Effector memory CD4-positive, alpha-beta T cell (primary cell): ENCODE measurements around the gene NDRG3.
"Not testable (repeated sequence)": the region's sequence is repeated elsewhere in the genome, so short reads cannot be mapped to it uniquely, and the experiment has no call there.

Experiments
- DNase-seq, 3 donors: peaks; one replicate each; pipeline ENCODE4 v3.0.0-alpha.2; 2020
- H3K27ac ChIP-seq: 2 replicates; pipeline ENCODE4 v1.7.0; 2013; ENCODE audit warnings: mild to moderate bottlenecking, low read length, moderate library complexity; ENCODE audit not compliant: insufficient read depth, poor library complexity, severe bottlenecking
- H3K27me3 ChIP-seq: replicated peaks from 2 replicates; pipeline ENCODE4 v1.7.0; 2013; ENCODE audit warnings: mild to moderate bottlenecking, low read length; ENCODE audit not compliant: insufficient read depth, control insufficient read depth, poor library complexity, severe bottlenecking
- H3K36me3 ChIP-seq: 2 replicates; pipeline ENCODE4 v1.7.0; 2013; ENCODE audit warnings: mild to moderate bottlenecking, low read length, moderate library complexity; ENCODE audit not compliant: control insufficient read depth, insufficient read depth
- H3K4me1 ChIP-seq: 2 replicates; pipeline ENCODE4 v1.7.0; 2013; ENCODE audit warnings: low read length, mild to moderate bottlenecking; ENCODE audit not compliant: control insufficient read depth, insufficient read depth, poor library complexity, severe bottlenecking
- H3K4me3 ChIP-seq: 2 replicates; pipeline ENCODE4 v1.7.0; 2013; ENCODE audit warnings: low read length, low read depth, mild to moderate bottlenecking; ENCODE audit not compliant: insufficient read depth, poor library complexity, severe bottlenecking
- H3K9me3 ChIP-seq: 2 replicates; pipeline ENCODE4 v1.7.0; 2013; ENCODE audit warnings: mild to moderate bottlenecking, low read length, moderate library complexity; ENCODE audit not compliant: control insufficient read depth

The NDRG3 gene

DNA sequence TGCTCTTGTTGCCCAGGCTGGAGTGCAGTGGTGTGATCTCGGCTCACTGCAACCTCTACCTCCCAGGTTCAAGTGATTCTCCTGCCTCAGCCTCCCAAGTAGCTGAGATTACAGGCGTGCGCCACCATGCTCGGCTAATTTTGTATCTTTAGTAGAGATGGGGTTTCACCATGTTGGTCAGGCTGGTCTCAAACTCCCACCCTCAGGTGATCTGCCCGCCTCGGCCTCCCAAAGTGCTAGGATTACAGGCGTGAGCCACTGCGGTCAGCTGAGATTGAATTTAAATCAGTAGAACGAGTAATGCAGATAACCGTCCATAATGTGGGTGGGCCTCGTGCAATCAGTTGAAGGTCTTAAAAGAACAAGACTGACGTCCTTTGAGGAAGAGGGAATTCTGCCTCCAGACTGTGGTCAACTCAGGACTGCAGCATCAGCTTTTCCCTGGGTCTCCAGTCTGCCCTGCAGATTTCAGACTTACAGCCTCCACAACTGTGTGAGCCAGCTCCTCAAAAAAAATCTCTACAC is 107.0 kb downstream of the NDRG3 start:
- not testable (repeated sequence) for DNase-seq, H3K27ac ChIP-seq, H3K9me3 ChIP-seq, H3K4me3 ChIP-seq, H3K27me3 ChIP-seq
- Histone ChIP-seq H3K4me1 (peaks cover 22% of the 10 kb centered on the region), H3K36me3 (peaks cover 52% of the 10 kb centered on the region)

DNA sequence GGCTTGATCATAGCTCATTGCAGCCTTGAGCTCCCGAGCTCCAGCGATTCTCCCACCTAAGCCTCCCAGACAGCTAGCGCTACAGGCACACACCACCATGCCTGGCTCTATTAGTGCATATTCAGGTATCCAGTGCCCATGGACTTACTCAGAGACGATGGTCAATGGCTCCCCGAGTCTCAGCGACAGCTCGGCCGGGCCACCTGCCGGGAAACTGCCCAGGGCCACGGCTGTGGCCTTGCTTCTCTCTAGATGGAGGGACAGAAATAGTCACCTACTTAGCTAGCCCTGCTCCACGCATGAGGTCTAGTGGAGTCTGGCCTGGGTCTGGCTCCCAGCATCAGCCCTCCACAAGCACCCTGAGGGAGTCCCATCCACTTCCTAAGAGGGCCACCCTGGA is 111.5 kb downstream of the NDRG3 start:
- H3K27me3 ChIP-seq, result no peaks in the 10 kb centered on the region
- peaks cover 21% of the 10 kb centered on the region for H3K4me1 ChIP-seq
- DNase-seq, result no peak
- H3K9me3 ChIP-seq, result no peaks in the 10 kb centered on the region
- H3K4me3 ChIP-seq, result no peak overlapping the region
- peaks cover 61% of the 10 kb centered on the region for H3K36me3 ChIP-seq
- no peak overlapping the region for H3K27ac ChIP-seq

DNA sequence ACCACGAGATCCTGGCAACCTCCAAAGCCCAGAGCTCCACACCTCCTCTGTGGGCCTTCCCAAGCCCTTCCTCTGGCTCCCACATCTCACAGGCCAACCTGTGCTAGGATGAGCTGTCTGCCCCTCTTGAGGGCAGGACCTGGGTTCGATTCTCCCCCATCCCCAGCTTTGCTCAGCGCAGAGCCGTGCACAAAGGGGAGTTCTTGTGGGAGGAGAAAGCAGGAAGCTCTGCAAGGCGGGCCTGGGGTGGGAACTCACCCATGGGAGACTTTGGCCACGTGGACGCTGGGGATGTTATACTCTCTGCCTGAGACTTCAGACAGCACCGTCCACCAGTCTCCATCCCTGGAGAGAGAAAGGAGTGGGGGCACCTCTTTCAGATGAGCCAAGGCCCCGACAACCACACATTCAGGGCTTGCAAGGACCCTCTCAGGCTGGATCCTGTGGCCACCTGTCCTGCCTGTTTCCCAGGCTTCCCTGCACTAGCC is 112.6 kb downstream of the NDRG3 start:
- Histone ChIP-seq H3K4me3 (no peak overlapping the region), H3K9me3 (no peaks in the 10 kb centered on the region), H3K4me1 (peaks cover 22% of the 10 kb centered on the region), H3K36me3 (peaks cover 51% of the 10 kb centered on the region), H3K27me3 (no peaks in the 10 kb centered on the region), H3K27ac (no peak overlapping the region)
- no peak for DNase-seq

DNA sequence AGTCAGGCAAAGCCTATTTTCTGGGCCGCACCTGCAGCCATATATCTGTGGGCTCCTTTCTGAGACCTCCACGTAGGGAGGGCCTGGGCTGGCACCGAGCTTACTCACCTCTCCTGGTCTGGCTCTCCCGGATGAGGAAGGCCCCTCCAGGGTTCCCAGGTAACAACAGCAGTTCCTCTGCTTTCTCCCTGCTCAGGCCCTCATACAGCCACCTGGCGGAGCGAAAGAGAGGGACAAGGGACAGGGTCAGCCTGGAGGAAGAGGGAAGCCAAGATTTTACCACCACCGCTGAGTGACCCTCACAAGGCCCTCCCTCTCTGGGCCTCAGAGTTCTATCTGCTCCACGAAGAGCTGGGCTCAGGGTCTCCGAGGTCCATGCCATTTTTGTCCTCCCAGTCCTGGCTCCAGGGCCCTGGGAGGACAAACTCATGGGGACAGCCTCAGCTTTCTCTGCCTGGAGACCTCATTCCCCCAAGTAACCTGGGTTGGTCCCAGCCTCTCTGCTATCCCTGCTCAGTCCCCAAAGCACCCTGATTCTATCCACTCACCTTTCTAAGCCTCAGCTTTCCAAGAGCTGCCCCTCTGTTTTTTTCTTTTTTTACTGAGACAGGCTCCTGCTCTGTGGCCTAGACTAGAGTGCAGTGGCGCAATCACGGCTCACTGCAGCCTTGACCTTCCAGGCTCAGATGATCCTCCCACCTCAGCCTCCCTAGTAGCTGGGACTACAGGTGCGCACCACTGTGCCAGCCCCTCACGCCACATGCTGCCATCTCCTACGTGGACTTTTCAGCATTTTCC is 113.2 kb downstream of the NDRG3 start:
- H3K4me1 ChIP-seq, result peaks cover 22% of the 10 kb centered on the region
- no peak overlapping the region for H3K4me3 ChIP-seq
- no peak overlapping the region for H3K27ac ChIP-seq
- H3K36me3 ChIP-seq, result peaks cover 57% of the 10 kb centered on the region
- H3K27me3 ChIP-seq, result no peaks in the 10 kb centered on the region
- DNase-seq, result no peak
- no peaks in the 10 kb centered on the region for H3K9me3 ChIP-seq

DNA sequence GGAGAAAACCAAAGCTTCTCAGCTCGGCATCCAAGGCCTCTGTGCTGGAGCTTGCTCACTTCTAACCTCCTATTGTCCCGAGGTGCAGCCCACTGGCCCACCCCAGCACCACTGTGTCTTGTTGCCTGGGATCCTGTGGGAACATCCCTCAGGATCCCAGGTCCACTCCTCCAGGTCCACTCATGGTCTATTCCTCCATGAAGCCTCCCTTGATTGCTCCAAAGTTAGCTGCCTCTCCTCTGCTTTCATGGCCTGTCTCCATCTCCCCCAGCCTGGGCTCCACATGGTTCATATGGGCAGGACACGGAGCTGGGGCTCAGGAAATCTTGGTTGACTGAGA is 113.8 kb downstream of the NDRG3 start:
- DNase-seq, result no peak
- Histone ChIP-seq H3K27me3 (no peaks in the 10 kb centered on the region), H3K4me3 (no peak overlapping the region), H3K27ac (no peak overlapping the region), H3K4me1 (peaks cover 22% of the 10 kb centered on the region), H3K9me3 (no peaks in the 10 kb centered on the region), H3K36me3 (peaks cover 62% of the 10 kb centered on the region)

DNA sequence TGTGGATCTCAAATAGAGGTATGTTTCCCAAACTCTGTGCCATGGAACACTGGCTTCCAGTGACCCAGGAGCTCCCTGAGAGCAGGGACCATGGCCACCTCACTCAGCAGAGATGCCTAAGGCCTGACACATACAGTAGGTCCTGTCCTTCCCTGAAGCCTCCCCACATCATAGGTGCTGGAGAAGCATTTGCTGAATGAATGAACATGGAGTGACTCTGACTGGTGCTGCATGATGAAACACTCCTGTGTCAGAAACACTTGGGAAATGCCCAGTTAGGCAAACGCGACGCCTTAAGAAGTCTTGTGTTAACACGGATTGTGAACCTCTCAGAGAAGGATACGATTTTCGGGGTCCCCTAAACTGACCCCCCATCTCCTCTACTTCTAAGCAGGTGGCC is 114.2 kb downstream of the NDRG3 start:
- DNase-seq, result no peak
- Histone ChIP-seq H3K9me3 (no peaks in the 10 kb centered on the region), H3K36me3 (peaks cover 61% of the 10 kb centered on the region), H3K4me1 (peaks cover 22% of the 10 kb centered on the region), H3K4me3 (no peak overlapping the region), H3K27ac (no peak overlapping the region), H3K27me3 (no peaks in the 10 kb centered on the region)

DNA sequence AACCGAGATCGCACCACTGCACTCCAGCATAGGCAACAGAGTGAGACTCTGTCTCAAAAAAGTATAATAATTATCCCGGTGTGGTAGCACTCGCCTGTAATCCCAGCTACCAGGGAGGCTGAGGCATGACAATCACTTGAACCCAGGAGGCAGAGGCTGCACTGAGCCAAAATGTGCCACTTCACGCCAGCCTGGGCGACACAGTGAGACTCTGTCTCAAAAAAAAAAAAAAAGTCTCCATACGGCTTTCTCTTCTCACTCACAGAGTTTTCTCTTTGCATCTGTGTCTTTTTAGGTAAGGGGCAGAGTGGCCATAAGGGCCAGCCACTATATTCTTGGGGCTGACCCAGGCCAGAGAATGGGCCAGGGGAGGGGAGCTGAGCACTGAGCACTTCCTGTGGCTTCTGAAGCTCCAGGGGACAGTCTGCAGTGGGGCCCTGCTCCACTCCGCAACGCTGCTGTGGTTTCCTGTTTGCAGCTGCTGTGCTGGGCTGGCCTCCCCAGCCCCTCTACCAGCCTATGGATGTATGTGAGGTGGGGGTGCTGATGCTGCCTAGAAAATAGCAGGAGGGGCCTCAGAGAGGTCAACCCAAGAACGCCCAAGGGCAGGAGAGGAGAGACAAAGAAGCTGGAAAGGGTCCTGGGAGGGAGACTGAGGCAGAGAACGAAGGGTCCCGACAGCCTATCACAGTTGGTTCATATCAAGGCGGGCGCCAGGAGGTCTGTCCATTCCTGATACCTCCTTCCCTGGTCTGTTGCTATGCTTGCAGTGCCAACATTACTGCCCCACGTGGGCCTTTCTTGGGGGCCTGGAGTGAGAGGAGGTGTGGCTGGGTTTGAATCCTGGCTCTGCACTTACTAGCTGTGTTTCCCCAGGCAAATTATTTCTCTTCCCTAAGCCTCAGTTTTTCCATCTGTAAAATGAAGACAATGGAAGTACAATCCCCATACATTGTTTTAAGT is 115.9 kb downstream of the NDRG3 start:
- H3K27ac ChIP-seq, result peak overlapping the region; percentile 47
- peak; percentile 8 to 16 (median 15) for DNase-seq

DNA sequence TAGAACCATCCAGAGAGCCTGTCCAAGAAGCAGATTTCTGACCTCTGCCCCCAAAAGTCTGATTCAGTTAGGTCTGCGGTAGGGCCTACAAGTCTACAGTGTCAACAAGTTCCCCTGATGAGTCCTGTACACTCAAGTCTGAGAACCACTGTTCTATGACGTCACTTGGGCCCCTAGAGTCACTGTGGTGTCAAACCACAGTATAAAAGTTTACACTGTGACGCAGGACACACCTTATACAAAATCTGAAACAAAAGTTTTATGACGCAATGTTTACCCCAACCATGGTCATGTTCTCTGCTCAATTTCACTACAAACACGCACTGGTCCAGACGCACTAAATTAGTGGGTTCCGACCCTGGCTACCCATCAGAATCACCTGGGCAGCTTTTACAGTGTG is 117.8 kb downstream of the NDRG3 start:
- no peak for DNase-seq

More for the DNA sequence above, 115.9 kb downstream of the NDRG3 start:
- Histone ChIP-seq H3K9me3 (no peaks in the 10 kb centered on the region), H3K4me3 (peak overlapping the region; percentile 10), H3K4me1 (peaks cover 18% of the 10 kb centered on the region), H3K27me3 (no peaks in the 10 kb centered on the region), H3K36me3 (peaks cover 53% of the 10 kb centered on the region)

DNA sequence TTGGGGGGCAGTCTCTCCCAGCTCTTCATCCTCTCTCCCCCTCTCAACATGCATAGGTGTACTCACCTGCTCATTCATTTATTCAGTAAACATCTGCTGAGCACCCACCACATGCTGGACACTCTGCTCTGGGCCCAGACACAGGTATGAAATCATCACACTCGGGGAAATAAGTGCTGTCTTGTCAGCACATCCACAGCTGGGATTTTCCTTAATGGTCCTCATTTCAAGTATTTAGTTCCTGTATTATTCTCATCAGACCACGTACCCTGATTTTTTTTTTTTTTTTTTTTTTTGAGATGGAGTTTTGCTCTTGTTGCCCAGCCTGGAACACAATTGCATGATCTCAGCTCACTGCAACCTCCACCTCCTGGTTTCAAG is 121.0 kb downstream of the NDRG3 start:
- Histone ChIP-seq H3K4me3 (no peak overlapping the region), H3K4me1 (peaks cover 6% of the 10 kb centered on the region), H3K9me3 (no peaks in the 10 kb centered on the region), H3K36me3 (peaks cover 39% of the 10 kb centered on the region), H3K27me3 (no peaks in the 10 kb centered on the region), H3K27ac (no peak overlapping the region)
- DNase-seq, result no peak

More for the DNA sequence above, 117.8 kb downstream of the NDRG3 start:
- H3K36me3 ChIP-seq, result peaks cover 54% of the 10 kb centered on the region
- no peak overlapping the region for H3K27ac ChIP-seq
- no peak overlapping the region for H3K4me3 ChIP-seq
- H3K9me3 ChIP-seq, result no peaks in the 10 kb centered on the region
- peaks cover 18% of the 10 kb centered on the region for H3K4me1 ChIP-seq
- H3K27me3 ChIP-seq, result no peaks in the 10 kb centered on the region
